ENCODE data around the gene SPIRE1.
"Not testable (repeated sequence)": the region's sequence is repeated elsewhere in the genome, so short reads cannot be mapped to it uniquely, and the experiment has no call there.

Gene SPIRE1

DNA sequence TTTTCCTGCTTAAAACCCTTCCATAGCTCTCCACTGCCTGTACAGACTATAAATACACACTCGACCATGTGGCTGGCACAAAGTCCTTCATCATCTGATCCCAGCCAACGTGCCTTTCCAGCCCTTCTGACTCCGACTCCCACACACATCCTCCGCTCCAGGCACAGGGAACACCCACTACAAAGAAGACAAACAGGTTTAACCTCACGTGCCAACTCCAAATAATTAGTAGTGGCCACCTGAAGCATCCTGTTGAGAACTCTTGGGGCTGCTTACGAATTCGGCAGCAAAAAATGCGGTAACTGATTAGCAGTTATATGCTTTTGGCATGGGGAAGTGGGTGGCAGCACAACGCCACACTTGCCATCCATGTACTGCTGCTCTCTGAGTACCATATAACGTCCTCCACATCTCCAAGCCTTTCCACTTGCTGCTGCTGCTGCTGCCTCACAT is 12.1 kb downstream of the SPIRE1 start:
- peak; percentile 29 for DNase-seq (ENCODE audit: low spot score)

DNA sequence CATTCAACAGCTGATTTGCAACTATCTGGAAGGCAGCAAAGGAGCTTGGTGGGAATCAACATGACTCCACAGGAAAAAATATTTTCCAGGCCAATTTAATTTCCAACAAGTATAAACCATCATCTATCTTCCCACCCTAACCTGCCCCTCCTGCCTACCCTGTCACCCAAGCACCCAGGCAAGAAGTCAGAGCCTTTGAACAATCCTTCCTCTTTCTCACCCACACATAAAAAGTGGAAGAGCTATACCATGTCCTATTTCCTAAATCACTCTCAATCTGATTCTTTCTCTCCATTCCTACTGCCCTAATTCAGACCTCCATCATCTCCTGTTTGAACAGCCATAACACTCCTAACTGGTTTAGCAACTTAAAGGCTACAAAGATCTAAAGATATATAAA is 12.7 kb downstream of the SPIRE1 start:
- DNase-seq (ENCODE audit: low spot score): no peak

DNA sequence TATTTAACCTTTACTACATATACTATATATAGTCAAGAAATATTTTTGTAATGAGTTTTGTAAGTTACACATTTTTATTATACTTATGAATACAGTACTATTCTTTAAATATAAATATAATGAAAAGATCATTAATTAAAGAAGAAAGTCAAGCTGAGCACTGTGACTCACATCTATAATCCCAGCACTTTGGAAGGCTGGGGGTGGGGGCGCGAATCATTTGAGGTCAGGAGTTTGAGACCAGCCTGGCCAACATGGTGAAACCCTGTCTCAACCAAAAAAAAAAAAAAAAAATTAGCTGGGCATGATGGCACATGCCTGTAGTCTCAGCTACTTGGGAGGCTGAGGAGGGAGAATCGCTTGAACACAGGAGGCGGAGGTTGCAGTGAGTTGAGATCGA is 14.2 kb downstream of the SPIRE1 start:
- not testable (repeated sequence) for DNase-seq (ENCODE audit: low spot score)

DNA sequence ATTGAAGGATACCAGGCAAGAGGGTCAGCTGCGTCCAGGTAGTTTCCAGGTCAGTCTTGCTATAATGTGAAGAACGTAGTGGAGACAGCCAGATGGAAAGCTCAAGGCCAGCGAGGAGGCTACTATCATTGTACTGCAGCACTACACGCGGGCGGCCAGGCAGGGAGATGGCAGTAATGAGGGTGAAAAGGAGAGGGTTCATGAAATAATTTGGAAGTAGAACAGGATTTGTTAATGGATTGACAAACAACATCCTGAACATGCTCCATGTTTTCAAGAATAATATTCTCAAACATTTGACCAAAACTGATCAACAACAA is 17.1 kb downstream of the SPIRE1 start:
- DNase-seq (ENCODE audit: low spot score): no peak

DNA sequence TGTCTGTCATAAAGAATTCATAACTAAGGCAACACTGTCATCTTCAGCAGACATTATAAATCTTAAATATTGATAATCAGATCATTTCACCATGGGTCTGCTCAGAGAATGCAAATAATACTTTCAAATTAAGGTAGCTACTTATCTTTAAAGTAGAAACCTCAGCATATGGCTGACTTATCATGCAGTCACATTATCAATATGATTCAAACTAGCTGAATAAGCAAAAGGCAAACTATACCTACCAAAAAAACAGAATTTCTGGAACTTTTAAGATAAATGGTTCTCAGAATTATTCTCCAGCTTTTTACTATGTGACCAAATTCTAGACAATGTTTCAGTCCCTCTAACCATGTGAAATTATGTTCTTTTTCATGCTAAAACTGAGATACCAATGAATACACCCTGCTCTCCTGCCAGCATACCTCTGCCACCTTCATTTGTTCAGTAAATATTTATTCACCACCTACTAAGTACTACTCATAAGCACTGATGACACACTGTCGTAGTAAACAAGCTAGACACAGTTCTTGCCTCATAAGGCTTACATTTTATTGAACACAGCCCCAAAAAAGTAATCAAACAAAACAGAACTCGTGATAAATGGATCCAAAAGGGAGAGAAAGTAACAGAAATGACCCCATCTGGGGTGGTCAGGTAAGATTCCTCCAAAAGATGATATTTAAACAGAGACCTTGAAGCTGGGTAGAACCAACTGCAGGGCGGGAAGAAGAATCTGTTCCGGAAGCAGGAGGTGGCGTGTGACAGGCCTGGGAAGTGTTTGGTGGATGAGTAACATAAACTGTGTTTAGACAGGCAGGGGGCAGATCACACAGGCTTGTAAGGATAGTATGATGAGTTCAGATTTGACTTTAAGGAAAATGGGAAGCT is 17.7 kb downstream of the SPIRE1 start:
- DNase-seq (ENCODE audit: low spot score): no peak

DNA sequence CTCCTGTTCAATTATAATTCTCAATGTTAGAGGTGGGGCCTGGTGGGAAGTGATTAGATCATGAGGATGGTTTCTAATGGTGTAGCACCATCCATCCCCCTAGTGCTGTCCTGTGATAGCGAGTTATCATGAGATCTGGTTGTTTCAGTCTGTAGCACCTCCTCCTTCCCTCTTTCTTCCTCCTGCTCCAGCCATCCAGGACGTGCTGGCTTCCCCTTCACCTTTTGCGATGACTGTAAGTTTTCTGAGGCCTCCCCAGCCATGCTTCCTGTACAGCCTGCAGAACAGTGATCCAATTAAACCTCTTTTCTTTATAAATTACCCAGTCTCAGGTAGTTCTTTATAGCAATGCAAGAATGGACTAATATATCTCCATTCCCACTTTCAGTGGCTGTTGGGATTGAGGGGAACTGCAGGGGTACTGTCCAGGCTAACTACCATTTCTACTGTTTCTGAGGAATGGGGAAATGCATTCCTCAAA is 19.2 kb downstream of the SPIRE1 start:
- no peak for DNase-seq (ENCODE audit: low spot score)

DNA sequence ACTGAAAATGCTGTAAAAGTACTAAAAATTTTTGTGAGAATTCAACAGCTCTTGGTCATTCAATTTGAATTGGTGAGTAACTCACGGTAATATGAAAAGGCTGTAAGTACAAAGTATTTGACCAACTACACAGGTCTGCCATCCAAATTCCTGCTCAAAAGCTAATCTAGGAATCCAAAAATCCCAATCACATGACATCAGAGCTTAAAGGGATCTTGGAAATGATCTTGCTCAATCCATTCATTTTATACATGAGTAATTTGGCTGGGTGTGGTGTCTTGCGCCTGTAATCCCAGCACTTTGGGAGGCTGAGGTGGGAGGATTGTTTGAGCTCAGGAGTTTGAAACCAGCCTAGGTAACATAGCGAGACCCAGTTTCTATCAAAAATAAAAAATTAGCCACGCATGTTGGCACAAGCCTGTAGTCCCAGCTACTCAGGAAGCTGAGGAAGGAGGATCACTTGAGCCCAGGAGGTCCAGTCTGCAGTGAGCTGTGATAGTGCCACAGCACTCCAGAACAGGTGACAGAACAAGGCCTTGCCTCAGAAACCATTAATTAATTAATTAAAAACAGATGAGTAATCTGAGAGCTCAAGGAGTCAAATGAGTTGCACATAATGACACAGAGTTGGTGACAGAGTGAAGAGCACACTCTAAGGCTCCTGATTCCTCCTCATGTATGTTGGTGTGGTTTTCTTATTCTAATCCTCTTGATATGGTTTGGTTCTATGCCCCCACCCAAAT is 19.8 kb downstream of the SPIRE1 start:
- no peak for DNase-seq (ENCODE audit: low spot score)

DNA sequence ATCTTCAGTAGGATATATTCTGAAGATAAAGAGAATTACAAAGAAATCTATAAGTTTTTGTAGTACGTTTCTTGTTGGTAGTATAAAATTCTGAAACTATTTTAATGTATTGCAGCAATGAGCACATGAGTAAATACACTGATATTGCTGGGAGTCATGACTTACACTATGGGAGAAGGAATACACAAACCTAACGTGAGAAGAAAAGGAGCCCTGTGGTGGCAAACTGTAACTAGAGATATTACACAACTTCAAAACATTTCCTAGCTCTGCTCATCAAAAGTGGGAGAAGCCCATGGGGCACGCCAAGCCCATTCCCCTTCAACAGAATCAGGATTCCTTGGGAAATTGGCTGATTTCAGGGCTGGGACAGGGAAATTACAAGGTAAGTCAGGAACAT is 20.5 kb downstream of the SPIRE1 start:
- no peak for DNase-seq (ENCODE audit: low spot score)

DNA sequence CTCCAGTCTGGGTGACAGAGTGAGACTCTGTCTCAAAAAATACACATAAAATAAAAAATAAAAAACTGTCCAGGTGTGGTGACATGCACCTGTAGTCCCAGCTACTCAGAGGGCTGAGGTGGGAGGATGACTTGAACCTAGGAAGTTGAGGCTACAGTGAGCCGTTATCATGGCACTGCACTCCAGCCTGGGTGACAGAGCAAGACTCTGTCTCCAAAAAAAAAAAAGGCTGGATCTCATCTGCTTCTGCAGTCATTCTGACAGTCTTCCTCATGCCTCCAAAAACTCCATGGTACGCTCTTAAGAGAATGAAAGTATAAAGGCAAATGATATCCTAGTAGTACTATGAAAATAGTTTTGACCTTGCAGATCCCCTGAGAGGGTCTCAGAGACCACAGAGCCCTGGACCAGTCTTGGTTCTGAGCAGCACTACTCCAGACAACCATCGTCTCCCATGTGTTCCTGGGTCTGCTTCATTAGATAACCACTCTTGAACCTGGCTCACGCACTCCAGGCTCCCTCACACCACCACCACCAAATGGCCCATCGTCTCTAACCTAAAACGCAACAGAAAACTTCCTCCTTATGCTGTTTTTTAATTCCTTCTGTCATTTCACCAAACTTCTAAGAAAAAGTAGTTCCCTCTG is 26.0 kb downstream of the SPIRE1 start:
- DNase-seq (ENCODE audit: low spot score): no peak

DNA sequence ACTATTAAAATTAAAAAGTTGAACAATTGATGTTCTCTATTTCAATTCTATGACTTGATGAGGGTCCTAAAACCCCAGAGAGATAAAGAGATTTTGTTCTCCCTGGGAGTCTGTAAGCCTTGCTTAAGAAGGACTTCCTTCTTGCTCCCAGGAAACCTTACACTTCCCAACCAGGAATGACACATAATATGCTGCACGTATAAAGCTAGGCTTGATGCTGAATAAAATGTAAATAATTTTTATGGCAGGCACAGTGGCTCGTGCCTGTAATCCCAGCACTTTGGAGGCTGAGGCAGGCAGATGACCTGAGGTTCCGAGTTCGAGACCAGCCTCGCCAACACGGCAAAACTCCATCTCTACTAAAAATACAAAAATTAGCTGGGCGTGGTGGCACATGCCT is 27.8 kb downstream of the SPIRE1 start:
- DNase-seq (ENCODE audit: low spot score): no peak

DNA sequence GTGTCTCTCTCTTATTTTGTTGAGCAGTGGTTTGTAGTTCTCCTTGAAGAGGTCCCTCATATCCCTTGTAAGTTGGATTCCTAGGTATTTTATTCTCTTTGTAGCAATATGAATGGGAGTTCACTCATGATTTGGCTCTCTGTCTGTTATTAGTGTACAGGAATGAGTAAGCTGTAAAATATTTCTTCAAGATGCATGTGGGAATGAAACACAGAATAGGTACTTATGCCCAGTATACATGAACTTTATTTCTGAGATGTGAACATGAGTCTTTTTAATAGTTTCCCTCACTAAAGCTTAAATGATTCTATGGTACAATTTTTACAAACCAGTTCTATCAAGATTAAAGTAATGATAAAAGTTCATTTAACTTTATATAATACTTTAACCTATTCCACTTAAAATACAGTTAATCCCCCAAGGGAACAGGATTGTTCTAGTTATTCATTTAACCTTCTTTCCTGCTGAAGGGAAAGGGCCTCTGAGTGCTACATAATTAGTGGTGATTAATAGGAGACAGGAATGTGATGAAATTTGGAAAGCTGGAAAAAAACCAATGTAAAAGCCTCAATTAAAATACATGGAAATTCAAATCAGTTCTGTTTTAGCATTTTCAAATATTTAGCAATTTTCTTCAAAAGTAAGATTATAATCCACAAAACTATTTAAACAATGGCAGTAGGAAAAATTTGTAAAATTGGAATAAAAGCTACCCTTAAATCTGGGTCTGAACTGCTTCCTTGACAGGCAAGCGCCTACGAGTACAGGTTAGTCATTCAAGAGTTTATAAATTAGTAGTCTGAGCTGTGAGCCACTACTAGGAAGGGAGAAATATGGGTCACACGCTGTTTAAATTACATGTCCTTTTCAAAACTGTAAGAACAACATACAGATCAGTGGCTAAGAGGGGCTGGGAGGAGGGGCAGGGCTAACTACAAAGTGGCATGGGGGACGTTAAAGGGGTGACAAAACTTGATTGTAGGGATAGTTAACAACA is 28.9 kb downstream of the SPIRE1 start:
- DNase-seq (ENCODE audit: low spot score): no peak

DNA sequence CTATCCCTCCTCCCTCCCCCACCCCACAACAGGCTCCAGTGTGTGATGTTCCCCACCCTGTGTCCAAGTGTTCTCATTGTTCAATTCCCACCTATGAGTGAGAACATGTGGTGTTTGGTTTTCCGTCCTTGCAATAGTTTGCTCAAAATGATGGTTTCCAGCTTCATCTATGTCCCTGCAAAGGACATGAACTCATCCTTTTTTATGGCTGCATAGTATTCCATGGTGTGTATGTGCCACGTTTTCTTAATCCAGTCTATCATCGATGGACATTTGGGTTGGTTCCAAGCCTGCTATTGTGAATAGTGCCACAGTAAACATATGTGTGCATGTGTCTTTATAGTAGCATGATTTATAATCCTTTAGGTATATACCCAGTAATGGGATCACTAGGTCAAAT is 30.7 kb downstream of the SPIRE1 start:
- DNase-seq (ENCODE audit: low spot score): not testable (repeated sequence)

DNA sequence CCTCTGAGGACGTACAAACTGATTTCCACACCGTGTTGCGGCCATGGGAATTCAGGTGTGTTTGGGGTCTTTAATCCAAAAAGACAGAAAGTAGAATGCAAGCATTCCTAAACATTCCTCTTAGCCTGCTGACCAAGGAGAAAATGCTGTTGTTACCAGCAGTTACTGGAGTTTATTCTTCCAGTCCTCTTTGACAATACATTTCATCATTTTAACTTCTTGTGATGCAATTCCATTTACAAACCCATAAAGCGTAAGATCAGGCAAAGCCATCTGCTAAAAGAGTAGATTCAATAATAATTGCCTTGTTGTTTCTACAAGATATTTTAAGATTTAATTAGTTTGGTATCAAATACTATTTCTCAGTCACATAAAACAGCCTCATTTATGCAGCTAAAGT is 32.7 kb downstream of the SPIRE1 start:
- DNase-seq (ENCODE audit: low spot score): no peak

DNA sequence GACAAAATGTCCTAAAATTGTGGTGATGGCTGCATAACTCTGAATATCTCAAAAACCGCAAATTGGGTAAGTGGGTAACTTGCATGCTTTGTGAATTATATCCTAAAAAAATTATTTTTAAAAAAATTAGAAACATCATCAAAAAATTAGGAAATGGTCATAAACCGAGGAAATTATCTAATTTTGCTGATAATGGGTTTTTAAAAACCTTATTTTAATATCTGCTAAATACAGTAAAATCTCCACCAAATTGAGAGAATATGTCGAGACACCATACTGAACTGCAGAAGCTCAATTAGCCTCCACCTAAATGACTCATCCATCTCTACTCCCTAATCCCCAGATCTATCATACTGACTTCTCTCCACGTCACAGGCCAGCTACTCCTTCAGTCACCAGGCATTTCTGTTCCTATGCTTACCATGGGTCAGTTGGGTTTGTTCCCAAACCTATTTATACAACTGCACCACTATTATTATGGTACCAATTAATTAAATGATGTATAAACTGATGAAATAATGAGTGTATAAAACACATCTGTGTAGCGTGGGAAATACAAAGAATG is 36.1 kb downstream of the SPIRE1 start:
- no peak for DNase-seq (ENCODE audit: low spot score)

DNA sequence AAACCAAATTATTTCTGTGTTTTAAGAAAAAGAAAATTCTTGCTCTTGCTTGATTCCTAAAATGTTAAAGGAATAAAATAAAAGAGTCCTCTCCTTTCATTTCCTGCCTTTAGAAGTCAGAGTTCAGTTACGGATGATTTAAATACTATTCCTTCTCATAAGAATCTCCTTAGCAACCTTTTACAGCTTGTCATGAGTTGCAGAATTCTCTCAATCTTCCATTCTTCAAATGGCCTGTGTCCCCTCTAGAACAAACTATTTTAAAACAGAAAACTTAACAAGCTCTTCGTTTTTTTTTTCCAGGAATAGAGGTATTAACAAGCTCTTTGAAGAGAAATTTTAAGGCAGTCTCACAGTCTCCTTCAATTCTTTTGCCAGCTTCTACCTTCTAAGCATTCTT is 42.2 kb downstream of the SPIRE1 start:
- no peak for DNase-seq (ENCODE audit: low spot score)

DNA sequence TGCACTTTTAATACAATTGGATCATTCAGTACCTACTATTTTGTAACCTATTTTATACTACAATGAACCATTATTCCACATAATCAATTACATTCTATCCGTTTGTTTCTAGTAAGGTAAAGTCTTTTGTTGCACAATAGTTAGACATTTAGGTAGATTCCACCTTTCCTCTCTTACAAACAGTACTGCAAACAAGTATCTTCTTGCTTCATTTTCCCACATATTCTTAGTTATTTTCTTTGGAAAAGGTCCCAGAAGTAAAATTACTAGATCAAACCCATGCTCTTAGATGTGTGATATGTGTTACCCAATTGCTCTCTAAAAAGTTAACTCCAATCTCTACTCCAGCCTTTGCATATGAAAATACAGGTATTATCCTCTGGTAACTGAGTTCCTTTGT is 49.6 kb downstream of the SPIRE1 start:
- DNase-seq (ENCODE audit: low spot score): no peak

DNA sequence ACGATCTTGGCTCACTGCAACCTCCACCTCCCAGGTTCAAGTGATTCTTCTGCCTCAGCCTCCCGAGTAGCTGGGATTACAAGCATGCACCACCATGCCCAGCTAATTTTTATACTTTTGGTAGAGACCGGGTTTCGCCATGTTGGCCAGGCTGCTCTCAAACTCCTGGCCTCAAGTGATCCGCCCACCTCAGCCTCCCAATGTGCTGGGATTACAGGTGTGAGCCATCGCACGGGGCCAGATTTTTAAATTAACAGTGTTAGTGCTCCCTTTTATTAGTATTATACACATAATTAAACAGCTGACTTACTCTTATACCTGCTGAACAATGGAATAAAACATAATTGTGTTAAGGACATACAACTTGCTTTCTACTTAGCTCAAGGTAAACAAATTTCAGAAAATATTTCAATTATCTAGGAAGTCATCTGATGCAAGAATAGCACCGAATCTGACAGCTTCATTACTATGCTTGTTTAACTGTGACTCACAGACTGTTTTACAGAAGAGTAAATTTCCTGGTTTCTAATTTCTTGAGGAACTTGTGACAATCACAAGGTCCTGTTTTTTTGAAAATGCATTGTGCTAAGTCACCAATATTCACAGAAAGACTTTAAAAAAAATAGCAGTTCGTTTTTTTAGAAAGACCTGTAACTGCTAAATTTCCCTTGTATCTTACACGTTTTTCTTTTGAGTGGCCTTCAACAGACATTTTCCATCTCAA is 51.2 kb downstream of the SPIRE1 start:
- DNase-seq (ENCODE audit: low spot score): peak; percentile 20

DNA sequence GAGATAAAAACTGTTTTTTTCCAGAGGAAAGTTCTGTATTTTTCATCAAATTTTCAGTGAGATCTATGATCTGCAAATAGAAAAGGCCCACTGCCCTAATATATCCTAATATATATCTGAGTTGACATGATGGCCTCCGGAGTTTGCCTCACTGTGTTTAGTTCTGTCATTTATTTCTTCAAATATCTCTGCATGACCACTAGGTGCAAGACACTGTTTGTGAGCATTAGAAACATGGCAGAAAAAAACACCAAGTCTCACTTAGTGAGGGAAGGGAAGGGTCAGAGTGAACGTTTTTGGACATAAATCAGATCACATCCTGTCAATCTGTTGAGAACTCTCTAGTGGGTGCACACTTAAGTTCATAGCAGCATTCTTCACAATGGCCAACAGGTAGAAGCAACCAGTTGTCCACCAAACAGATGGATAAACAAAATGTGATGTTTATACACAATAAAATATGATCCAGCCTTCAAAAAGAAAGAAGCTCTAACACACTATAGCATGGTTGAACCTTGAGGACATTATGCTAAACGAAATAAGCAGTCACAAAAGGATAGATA is 53.4 kb downstream of the SPIRE1 start:
- no peak for DNase-seq (ENCODE audit: low spot score)

DNA sequence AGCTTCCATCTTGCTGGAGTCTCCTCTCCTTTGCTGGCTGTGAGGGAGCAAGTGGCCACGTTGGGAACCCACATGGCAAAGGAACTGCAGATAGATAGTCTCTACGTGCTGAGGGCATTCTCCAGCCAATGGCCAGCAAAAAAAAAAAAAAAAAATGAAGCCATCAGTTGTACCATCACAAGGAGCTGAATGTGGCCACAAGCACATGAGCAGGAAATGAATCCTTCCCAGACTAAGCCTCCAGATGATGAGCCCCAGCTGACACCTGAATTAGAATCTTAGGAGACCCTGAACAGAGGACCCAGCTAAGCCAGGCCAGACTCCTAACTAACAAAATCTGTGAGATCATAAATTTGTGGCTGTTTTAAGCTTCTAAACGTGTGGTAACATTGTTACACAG is 57.9 kb downstream of the SPIRE1 start:
- no peak for DNase-seq (ENCODE audit: low spot score)

DNA sequence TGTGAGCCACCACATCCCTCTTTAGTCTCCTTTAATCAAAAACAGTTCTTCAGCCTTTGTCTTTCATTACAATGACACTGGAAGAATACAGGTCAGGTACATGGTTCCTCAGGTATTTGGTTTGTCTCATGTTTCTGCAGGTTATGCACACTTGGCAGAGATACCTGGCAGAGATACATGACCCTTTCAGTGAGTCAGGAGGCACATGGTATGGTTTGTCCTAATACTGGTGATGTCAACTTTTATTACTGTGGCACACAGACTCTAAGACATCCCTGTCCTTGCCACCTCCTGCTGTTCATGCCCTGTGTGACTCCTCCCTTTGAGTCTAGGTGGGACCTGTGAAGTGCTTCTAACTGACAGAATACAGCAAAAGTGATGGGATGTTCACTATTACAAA is 58.4 kb downstream of the SPIRE1 start:
- no peak for DNase-seq (ENCODE audit: low spot score)
